Adrenal gland (tissue), 5 donors: ENCODE results near the gene KDM4B.

Experiments
- CTCF ChIP-seq, 6 experiments: fragments of 450-650 bp in 4 of 6; fragments of 200-600 bp in 2 of 6; sonication (generic) in 1 of 6; IDR thresholded peaks; 1 replicate in 5 of 6; 2 replicates in 1 of 6; pipeline versions ENCODE4 v1.5.1 to v1.8.0; 2016 to 2021; ENCODE audit warnings: antibody characterized with exemption in 6 of 6, mild to moderate bottlenecking in 2 of 6, moderate library complexity in 1 of 6
- POLR2A ChIP-seq, 2 donors: fragments of 450-650 bp; IDR thresholded peaks; one replicate each; pipeline ENCODE4 v1.6.1; 2017; ENCODE audit warnings: antibody characterized with exemption in 2 of 2, mild to moderate bottlenecking in 2 of 2, moderate library complexity in 1 of 2
- donor health status: DM: no; HTN: no; CAD: no.

GRCh38 chr19:4937060-4937459, 31.9 kb upstream of the KDM4B start:
- TF ChIP-seq CTCF (IDR thresholded peaks at IDR 0.05): no peak
- TF ChIP-seq POLR2A (IDR thresholded peaks at IDR 0.05): no peak
